Measurements from ENCODE around the gene WWOX. TPM values are rescaled to one million over a fixed set of nuclear protein-coding genes. Genes with fewer than 3 reads are reported as not detected.

Gene WWOX
- total RNA-seq, 1 experiment from 2014 or later: 18.0 TPM

DNA sequence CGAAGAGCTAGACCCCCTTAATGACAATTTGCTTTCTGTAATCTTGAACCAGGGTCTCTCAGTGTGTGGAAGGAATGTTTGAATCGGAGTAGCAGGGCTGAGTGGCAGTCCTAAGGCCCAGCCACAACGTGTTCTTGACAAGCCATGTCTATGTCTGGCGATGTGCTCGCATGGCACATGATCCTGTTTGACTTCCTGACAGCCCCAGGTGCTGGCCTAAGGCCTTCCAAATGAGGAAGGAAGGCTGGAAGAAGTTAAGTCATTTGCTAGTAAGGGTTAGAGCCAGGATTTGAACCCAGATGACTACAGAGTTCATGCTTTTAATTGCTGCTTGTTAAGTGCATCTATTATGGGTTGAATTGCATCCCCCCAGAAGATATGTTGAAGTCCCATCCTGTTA is 1014.4 kb downstream of the WWOX start:
- DNase-seq (ENCODE audit: low read depth): no peak

DNA sequence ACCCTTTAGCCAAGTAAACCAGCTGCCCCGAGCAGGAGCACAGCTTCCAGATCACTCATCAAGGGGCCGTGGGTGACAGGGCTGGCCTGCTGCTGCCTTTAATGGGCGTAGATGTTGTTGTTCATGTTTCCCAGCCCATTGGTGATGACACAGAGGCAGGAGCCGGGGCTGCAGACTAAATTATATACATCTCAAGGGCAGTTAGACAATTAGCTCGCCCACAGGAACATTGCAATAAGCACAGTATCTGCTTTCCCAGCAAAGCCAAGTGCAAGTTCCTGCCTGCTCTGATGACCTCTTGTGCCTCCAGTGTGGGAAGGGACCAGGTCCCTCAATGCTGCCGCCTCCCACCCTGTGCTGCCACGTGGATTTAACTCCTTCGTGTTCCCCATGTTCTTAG is 1015.3 kb downstream of the WWOX start:
- no peak for DNase-seq (ENCODE audit: low read depth)

DNA sequence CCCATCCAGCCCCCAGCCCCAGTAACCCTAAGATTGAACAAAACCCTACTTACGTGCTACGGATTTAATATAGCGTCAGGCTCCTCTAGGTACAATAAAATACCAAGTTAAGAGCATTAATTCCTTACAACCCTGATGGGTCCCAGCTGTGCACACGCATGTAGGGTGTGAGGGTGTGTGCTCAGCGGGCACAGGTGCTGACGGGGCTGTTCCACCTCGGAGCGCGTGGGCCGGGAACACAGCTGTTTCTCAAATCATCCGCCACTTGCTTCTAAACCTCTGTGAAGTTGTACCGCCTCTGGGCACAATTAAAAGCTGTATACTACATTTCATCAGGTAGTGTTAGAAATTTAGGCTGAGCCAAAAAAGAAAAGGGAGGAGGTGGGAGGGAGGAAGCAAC is 1022.5 kb downstream of the WWOX start:
- no peak for DNase-seq (ENCODE audit: low read depth)

DNA sequence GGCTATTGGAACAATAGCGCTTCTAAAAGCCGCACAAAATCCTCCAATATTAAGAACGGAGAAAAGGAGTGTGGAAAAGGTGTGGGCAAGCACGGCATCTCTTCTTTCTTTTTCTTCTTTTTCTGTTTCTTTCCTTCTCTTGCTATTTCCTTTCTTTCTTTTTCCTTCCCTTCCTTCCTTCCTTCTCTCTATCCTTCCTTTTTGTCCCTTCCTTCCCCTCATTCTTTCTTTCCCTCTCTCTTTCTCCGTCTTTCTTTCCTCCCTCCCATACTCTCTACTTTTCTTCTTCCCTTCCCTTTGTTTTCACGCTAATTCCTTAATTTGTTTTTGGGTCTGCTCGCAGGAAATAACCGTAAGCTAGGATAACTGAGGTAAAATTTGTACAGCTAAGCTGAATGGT is 1022.9 kb downstream of the WWOX start:
- no peak for DNase-seq (ENCODE audit: low read depth)

DNA sequence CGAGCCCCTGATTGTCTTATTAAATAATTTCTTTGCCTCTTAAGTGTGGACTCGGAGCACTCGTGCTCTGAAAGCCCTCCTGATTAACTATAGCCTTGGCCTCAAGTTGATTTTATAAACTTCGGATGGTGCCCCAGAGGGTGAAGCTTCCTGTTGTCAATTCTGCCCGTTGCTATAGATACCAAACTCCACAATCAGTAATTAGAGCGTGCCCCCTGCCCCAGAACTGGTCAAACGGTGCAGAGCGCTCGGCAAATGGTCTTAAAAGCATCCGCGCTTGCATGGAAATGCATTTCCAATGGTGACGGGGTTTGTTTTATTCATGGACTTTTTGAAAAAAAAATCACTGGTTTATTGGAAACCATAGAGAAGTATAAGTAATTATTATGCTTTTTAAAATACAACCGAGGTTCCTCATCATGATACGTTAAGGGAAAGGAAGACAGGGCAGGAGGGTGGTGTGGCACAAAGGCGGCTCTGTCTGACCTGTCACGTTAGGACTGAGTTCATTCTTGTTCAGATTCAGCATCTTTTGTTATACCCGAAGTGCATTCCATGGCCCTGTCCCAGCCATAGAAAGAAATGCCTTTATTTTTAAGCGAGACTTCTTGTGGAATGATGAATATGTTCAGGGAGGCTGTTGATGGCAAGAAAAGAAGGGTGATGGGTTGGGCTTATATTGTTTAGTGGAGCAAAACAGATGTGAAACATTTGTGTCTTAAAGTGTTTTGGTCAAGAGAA is 1024.7 kb downstream of the WWOX start:
- no peak for DNase-seq (ENCODE audit: low read depth)

DNA sequence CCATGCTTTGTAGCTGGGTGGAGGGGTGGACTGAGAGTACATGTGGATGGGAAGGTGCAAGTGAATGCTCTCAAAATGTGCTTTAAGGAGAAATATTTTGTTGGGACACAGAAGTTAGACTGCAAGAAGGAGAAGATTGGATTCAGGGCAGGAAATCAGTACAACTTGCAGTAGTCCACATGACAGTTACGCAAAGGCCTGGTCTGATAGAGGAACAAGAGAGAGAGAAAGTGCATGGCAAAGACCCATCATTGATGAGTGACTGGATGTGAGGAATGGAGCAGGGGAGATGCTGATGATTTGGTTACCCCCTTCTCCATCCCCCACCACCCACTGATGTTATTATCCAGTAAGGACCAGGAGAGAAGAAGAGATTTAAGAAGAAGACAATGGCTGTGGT is 1028.3 kb downstream of the WWOX start:
- no peak for DNase-seq (ENCODE audit: low read depth)

DNA sequence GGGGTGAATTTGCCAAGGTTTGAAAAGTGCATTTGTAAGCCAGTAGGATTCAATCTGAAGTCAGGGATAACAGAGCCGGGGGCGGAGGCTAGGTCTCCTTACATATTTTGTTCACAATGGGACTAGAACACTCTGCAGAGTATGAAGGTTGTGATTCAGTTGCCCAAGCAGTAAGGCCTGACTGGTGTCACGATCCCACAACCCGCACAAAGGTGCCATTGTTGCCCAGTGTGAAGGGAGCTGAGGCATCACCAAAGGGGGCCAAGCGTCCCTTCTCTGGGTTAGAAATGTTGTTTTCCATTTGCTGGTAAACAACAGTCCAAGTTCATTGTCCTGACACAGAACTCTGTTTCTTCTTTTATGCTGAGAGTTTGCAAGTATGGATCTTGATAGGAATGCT is 1029.3 kb downstream of the WWOX start:
- DNase-seq (ENCODE audit: low read depth): no peak

DNA sequence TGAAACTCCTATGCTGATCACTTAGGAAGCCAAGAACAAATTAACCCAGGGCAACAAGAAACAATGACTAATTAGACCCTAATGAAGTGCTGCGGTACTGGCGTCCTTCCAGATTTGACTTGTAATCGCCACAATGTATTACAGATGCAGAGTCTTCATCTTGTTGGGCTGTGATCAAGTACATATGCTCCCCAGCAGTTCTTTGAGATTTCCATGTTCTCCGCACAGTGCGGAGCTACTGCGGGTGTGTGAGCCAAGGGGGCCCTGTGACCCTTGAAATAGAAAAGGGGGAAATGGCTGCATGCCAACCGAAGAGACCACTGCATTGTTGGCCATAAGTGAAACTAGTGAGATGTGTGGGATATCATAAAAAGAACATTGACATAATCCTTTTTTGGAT is 1031.2 kb downstream of the WWOX start:
- no peak for DNase-seq (ENCODE audit: low read depth)

DNA sequence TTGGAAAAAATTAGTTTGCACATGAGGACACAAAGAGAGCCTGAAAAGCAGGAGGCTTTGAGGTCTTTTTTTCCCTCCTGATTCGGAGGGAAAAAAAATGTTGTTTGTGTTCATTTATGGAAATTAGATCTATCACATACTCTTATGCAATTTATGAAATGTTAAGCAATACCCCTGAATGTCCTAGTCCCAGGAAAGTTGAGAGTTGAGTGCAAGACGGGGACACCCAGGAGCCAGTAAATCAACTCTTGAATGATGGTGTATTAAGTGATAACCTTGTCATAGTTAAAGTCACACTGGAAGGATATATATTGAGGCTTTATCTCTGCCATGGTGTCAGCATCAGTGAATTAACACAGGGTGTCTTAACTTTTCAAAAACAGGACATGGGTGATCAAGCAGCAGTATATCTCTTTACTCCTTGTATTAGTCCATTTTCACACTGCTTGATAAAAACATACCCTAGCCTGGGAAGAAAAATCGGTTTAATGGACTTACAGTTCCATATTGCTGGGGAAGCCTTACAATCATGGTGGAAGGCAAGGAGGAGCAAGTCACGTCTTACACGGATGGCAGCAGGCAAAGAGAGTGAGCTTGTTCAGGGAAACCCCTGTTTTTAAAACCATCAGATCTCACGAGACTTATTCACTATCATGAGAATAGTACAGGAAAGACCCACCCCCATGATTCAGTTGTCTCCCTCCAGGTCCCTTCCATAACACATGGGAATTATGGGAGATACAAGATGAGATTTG is 1032.0 kb downstream of the WWOX start:
- DNase-seq (ENCODE audit: low read depth): no peak

DNA sequence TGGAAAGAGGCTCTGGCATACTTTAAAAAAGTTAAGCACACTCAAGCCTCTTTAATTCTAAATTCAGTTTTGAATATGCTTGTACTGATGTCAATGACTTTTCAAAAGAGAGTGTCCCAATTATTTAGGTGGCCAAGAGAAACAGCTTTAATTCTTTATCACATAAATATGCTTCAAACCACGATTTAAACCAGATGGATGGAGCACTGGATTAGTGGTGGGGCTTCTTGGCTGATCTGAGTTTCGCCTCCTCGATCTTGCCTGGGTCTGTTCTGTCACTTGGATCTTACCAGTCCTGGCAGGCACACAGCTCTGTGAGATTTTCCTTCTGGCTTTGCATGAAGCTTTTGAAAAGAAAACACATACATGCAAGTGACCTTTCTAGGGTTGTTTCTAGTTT is 1033.2 kb downstream of the WWOX start:
- DNase-seq (ENCODE audit: low read depth): no peak

DNA sequence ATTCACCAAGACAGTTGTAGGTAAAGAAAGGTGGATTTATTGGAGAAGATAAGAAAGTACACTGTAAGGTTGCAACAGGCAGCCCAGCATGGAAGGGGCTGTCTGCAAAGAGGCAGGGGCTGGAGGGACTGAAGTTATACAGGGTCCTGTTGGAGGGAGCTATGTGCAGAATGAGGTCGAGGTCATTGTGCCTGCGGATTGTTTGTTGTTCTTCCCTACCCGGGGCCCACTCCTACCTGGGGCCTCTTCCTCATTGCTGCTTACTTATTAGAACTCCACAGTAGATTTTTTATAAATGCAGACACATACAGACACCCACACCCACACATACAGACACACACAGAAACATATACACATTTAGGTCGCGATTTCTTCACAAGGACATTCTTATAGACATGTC is 1034.8 kb downstream of the WWOX start:
- DNase-seq (ENCODE audit: low read depth): no peak

DNA sequence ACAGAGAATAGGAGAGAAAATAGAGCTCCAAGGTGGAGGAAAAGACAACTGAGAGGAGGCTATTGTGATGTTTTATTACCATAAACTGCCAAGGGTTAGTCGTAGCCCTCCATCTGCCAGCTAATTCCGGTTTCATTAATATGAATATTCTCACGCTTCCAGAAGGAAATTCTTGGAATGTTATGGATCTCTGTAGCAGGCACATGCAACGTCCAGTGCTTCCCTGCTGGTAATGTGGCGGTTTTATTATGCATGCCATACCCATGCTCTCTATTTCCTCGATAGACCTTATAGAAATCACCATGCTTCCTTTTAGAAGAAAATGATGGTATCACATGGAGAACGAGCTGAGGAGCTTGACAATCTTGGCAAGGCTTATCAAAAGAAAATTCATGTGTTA is 1037.5 kb downstream of the WWOX start:
- no peak for DNase-seq (ENCODE audit: low read depth)

DNA sequence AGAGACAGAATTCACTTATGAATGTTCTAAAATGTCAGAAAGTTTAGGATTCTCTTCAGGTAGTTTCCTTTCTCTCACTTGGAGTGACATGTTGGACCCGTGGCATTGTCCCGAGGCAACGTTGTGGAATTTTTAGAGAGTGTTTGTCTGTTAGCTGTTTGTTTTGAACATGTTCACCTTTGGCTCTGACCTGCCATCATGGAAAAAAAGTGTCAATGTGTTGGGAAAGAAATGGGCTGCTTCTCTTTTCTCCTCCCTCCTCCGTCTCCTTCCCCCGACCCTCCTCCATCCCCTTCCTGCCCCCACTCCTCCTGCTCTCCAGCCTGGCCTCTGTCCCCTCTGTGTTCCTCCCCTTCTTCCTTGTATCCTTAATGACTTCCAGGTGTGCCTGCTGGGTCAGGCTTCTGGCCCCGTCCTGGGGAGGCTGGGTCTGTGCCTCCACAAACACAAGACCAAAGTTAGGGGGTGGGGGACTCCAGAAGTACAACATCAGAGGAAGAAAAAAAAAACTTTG is 1038.0 kb downstream of the WWOX start:
- no peak for DNase-seq (ENCODE audit: low read depth)

DNA sequence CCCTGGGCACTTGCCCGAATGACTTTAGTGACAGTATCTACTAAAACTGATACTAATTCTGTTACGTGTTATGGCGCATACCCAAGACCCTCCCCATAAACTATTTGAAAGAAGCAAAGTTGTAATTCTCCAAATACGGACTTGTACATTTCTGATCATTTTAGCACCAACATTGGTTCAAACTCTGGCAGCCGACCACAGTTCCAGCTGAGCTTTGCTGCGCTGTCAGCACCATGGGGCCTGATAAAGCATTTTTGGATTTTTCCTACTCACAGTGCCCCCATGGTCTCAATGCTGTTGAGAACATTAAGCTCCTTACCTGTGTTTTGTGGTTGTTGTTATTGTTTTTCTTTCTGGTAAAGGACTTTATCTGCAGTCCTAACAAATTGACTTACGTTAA is 1040.3 kb downstream of the WWOX start:
- DNase-seq (ENCODE audit: low read depth): no peak

DNA sequence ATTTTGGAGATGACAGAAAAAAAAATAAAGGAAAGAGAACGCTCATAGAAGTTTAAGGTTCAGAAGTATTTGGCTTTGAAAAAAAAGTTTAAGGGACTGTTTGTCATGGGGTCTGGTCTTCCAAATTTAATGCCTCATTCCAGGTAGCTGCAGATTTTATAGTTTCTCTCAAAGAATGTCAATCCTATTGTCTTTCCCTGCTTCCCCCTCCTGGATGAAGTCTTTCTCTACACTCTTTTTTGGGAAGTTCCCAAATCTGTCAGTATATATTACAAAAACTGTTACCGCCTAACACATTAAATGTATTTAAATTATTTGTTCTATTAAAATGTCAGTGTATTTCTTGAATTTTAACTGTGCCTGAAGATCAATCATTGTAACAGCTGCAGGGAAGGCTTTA is 1043.6 kb downstream of the WWOX start:
- DNase-seq (ENCODE audit: low read depth): no peak

DNA sequence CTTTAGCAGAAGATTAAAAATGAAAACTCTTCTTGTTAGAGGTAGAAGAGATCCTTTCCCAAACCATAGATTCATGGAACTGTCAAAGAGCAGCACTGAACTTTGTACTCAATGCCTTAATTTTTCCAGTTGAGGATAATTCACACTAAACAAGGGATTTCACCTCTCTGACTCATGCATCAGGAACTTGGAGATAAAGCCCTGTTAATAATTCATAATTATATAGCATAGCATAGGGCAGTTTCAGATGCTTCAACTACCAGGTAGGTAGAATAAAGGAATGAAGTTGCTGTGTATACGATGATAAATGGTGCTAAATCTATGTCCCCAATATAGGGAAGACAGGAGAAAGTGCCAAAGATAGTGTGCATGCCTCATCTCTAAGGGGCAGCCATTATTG is 1050.7 kb downstream of the WWOX start:
- DNase-seq (ENCODE audit: low read depth): no peak

DNA sequence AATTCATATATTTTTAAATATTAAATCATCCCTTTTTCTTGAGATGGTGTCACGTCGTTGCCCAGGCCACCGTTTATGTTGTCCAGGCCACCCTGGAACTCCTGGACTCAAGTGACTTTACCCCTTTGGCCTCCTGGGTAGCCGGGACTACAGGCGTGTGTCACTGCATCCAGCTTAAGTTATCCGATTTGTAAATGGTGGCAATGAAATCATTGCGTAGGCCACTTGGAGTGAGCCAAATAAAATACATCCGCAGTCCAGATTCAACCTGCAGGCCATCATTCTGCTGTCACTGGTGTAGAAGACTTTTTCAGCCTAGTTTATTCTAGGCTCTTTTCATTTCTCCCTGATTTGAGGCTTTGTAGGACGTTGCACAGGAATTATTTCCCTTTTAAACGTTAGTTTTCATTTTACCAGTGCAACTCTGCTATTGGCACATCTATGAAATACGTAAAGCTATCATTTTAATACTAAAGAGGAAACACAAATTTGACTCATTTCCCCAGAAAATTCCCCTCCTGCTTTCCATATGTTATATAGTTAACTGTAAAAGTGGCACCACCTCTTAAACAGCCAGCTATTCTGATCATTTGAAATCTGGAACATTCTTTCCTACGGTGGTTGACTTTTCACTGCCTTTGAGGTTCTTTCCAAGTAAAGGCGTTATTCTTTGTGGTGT is 1051.3 kb downstream of the WWOX start:
- DNase-seq (ENCODE audit: low read depth): no peak

DNA sequence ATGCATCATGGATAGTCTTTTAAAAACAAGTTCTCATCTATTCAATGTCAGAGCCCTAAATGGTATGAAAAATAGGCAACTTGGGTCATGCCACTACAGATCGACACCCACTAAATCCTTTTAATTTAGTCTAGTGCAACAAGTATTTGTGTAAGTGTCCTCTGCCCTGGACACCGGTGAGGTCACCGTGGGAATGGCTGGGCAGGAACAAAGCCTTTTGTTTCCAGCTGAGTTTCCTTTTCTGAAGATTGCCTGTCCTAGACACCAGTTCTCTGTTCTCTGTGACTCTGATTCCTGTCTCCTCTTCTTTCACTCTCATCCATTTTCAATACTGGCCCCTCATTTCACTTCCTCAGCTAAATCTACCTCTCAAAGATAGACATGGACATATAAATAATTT is 1054.6 kb downstream of the WWOX start:
- DNase-seq (ENCODE audit: low read depth): no peak

DNA sequence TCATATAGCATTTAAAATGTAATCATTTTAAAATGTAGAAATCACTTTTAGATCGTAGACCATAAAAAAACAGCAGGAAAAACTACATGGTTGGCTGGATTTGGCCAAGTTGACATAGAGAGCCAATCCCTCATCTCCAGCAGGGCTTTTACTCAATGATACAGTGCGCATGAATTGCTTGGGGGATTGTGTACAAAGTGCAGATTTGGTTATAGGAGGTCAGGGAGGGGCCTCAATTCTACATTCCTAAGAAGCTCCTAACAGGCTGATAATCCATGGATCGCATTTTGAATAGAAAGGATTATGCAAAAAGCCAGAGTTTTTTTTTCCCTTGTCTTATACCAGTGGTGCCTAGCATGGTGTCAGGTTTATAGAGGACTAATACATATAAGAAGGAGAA is 1056.0 kb downstream of the WWOX start:
- no peak for DNase-seq (ENCODE audit: low read depth)

DNA sequence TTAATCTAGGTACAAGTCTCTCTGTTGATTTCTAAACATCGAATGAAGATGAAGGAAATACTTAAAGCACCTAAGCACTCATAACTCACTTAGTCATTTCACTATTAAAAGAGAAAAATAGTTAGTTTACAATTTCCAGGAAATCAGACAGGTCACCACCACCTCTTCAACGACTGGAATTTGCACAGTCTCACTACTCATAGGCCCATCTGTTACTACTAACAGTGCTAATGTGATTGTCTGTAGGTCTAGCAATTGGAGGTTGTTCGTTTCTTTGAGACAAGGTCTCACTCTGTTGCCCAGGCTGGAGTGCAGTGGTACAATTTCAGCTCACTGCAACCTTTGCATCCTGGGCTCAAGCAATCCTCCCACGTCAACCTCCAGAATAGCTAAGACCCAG is 1056.5 kb downstream of the WWOX start:
- DNase-seq (ENCODE audit: low read depth): no peak

DNA sequence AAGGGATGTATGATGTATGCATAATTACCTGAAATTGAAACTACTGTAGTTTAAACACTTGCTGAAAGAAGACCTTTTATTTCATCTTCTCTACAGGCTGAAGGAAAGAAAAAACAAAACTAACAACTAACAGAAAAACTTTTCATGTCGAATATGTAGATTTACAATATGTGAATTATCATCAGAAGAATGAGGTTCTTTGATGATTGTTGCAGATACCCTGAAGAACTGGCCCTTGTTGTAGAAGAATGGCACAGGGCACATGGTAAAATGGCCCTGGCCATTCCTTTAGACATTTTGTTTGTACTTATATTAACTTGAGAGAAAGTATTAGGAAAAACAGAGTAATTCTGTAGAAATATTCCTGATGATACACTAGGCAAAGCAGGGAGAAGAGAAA is 1057.3 kb downstream of the WWOX start:
- DNase-seq (ENCODE audit: low read depth): no peak

DNA sequence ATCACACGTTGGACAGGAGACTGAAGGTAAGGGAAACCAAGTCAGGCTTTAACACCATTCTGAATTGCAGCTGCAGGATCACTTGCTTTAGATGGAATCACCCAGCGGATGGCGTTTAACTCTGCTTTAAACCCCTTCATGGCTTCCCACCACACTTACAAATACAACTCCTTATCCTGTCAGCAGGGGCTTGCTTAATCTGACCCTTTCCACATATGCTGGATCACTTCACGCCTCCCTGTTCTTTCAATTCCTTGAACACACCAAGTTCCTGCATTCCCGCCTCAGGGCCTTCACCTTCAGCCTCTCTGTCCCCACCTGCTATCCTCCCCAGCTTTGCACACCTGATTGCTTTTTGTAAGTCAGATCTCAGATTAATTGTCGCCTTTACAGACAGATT is 1058.9 kb downstream of the WWOX start:
- no peak for DNase-seq (ENCODE audit: low read depth)
